Activated CD4-positive, alpha-beta T cell treated with anti-CD3 and anti-CD28 coated beads, Interleukin-2, amount 50 U/mL, for 48 hours (primary cell): ENCODE results near the gene MUCL3.
A peak's percentile ranks its signal among the peaks of the same experiment; 100 is the strongest.
"Not testable (repeated sequence)": the region's sequence is repeated elsewhere in the genome, so short reads cannot be mapped to it uniquely, and the experiment has no call there.

ENCODE experiments used
- DNase-seq, 2 experiments: peaks; one replicate each; pipeline ENCODE4 v3.0.0-alpha.2; 2020

MUCL3 gene

DNA sequence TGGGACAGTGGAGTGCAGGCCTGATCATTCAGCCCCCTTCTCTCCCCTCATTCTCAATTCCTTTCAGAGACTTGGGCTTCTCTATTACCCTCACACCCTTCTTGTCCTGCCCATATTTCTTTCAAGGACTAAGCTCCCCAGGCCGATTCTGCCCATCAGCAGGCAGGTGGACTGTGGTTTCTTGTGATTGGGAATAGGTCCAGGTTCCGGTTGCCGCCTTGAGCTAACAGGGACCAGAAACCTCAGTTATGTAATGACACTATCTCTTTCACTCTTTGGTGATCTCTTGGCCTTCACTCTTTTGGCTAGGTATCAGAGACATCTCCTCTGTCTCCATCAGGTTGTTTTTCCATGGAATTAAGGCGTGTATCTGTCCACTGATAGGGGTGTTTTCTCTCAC lies 6.5 kb downstream of the MUCL3 start:
- DNase-seq = no peak

GRCh38 chr6:30948811-30949210 lies 8.0 kb downstream of the MUCL3 start:
- no peak for DNase-seq

- peak in 1 of 2 experiments; percentile 10 for DNase-seq
Measured at GRCh38 chr6:30951907-30952469, 11.2 kb downstream of the MUCL3 start.

GRCh38 chr6:30954631-30955366 lies 14.0 kb downstream of the MUCL3 start:
- peak in 1 of 2 experiments; percentile 10 for DNase-seq

DNA sequence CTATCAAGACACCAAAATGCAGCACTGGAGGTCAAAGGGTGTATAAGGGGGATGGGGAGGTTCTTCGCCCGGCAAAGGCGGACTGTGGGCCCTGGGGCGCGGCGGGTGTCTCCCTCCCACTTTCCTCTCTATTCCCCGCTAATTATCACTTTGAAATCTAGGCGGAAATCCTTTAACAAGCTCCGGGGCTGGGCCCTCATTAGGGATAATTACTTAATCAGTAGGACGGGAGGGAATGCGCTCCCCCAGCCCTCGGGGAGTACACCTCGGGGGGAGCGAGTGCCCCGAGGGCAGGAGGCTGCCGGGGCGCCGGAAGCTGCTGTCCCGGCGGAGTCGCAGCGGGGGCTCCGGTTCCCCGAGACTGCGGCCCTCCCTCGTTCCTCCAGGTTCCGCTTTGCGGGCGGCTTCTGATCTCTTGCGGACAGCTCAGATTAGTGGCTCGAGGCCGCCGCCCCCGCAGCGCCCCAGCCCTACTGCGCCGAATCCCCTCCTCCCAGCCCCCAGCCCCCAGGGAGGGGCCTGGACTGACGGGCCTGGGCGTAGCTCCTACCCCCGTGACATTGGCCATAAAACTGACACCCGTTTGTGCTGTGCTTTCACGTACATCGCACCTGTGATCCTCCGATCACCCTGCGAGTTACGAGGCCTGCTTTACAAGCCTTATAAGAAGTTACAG lies 14.7 kb downstream of the MUCL3 start:
- peak; percentile 69 to 77 for DNase-seq

- DNase-seq = no peak
Measured at GRCh38 chr6:30957716-30958115, 16.9 kb downstream of the MUCL3 start.

GRCh38 chr6:30960907-30961673 lies 20.3 kb downstream of the MUCL3 start:
- DNase-seq = no peak

- no peak for DNase-seq
Measured at GRCh38 chr6:30962716-30963115, 21.9 kb downstream of the MUCL3 start.

GRCh38 chr6:30963641-30964040 lies 22.9 kb downstream of the MUCL3 start:
- no peak for DNase-seq

DNA sequence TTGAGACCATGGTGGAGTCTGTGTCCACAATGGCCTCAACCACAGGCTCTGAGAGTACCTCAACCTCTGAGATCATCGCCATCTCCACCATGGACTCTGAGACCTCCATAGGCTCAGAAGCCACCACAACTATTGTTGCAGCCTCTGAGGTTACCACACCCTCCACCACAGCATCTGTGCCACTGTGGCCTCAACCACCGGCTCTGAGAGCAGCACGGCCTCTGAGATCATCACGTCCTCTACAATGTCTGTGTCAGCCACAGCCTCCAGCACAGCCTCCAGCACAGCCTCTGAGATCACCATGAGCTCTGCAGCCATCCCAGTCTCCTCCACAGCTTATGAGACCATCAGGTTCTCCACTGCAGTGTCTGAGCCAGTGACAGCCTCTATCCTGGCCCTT lies 23.3 kb downstream of the MUCL3 start:
- peak in 1 of 2 experiments; percentile 10 for DNase-seq

- no peak for DNase-seq
Measured at GRCh38 chr6:30965140-30965601, 24.4 kb downstream of the MUCL3 start.

GRCh38 chr6:30966154-30966553 lies 25.4 kb downstream of the MUCL3 start:
- DNase-seq = no peak

- not testable (repeated sequence) for DNase-seq
Measured at GRCh38 chr6:30969171-30969570, 28.4 kb downstream of the MUCL3 start.

DNA sequence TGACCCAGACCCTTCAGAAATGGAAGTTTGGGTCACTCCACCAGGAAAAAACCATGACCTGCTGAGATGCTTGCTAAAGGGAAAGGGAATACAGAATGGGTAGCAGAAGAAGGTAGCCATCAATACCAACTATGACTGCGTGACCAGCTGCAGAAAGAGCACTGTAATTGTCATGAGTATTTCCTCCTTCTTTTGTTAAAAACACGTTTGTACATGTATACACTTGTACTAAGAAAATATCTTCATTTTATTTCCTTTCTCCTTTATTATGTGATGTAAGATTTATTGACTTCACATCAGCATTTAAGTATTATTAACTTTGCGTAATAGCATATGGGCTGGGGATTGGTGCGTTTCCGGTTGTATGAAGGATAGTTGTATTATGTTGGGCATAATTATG lies 30.2 kb downstream of the MUCL3 start:
- no peak for DNase-seq

DNA sequence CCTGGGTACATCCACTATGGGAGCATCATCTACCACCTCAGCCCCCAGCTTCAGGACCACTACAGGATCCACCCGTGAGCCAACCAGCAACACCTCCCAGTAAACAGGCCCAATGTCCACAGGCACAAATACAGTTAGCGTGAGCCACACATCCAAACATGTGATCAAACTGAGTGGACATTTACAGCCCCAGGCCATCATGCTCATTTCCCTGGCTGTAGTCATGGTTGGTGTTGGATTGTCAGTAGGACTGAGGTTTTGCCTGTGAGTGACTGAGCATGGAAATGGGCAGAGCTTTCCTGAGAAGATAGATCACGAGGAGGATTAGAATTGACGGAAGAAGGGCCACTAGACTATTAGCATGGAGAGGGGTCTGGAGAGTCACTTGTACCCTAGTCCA lies 32.0 kb downstream of the MUCL3 start:
- no peak for DNase-seq

DNA sequence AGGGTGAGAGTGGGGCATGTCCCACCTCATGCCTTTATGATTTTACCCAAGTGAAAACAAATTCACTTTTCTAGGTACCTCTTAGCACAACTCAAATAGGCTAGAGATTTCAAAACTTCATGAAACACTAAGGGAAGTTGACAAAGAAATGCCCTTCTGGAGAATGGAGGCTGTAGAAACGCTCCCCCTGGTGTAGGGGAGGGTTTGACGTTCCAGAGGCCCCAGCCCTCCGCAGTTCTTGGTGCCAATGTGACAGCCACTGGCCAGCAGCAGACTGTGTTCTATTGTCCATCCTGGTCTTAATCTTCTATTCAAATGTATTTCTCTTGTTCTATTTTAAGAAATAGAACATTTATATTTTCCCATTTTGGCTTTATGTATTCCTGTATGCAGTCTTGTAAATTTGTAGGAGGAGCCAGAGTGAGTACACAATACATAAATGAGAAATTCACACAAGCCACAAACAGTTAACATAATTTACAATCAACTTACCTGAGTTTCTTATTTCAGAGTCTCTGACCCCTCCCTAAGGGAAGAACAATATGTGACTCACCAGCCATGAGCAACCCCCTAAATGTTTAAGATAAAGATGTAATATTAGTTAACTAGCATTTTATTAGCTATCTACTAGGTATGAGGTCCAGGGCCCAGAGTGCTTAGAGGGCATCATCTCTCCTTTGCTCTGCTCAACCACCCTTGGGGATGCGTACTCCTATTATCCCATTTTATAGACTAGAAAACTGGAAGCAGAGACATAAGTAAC lies 33.9 kb downstream of the MUCL3 start:
- no peak for DNase-seq

DNA sequence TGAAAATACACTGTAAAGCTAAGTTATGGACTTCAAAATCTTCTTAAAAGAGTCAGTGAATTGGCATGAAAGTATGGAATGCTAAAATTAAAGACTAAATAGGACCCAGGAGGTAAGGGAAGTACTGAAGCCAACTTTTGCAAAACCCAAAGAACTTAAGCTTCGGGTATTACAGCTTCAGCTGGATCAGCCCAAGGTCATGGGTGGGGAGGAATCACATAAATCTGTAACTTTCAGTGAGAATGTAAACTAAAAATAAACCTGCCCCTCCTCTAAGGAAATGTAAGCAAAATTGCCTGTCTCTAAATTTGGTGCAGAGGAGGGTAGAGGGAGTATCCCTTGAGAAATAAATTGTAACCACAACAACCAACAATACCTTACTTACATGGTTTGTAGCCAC lies 38.4 kb downstream of the MUCL3 start:
- no peak for DNase-seq

DNA sequence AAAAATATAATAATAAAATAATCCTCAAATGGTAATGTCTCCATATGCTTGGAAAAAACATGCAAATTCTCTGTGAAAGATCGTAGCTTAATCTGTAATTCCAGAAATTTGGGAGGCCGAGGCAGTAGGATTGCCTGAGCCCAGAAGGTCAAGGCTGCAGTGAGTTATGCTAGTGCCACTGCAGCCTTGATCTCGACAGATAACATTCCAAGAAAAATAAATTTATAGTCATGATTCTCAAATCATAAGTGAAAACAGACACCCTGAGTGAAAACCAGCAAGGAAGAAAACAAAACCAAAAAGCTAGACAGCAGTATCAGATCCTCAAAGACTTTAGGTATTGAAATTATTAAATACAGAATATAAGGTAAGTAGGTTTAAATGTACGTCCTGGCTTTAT lies 38.9 kb downstream of the MUCL3 start:
- no peak for DNase-seq

DNA sequence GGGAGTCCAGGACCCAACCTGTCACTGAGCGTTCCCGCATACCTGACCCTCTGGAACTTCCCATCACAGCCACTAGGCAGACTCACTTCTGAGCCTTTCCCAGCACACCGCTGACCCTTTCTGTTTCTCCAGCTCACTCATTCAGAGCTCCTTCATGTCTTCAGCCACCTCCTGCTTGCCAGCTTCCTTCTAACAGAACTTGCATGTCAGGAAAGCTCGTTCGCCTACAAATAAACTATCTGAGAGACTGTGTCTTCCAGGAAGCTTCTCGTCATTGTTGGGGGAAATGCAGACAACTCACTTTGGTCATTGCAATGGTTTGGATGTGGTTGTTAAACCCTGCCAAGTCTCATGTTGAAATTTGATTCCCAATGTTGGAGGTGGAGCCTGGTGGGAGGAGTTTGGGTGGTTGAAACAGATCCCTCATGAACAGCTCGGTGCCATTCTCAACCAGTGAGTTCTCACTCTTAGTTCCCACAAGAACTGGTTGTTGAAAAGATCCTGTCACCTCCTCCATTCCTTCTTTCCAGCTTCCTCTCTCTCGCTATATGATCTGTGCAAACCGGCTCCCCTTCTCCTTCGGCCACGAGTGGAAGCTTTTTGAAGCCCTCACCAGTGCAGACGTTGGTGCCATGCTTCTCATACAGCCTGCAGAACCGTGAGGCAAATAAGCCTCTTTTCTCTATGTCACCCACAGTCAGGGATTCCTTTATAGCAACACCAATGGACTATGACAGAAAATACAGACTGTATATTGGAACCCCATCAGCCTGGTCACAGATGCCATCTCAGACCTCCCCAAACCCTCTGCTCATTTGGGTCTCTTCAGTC lies 41.4 kb downstream of the MUCL3 start:
- DNase-seq = no peak

DNA sequence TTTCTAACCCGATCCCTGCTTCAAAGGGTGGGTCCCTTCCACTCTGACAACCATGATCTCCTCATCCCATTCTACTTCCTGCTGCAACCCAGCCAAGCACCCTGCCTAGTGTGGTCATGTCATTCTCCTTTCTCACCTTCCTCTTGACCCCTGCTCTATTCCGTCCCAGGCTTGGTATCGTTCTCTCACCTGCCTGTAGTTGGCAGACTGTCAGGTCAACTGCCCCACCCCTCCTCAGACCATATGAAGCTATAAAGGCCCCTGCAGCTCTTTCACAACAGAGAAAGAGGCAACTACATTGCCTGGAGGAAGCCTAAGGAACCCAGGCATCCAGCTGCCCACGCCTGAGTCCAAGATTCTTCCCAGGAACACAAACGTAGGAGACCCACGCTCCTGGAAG lies 42.7 kb downstream of the MUCL3 start, which contains the start of gene MUC21:
Gene MUC21, plus strand, starts transcription at position 280 of the 400 bp plus-strand sequence. CDS start 241 bp downstream, outside the sequence.
- DNase-seq = no peak

DNA sequence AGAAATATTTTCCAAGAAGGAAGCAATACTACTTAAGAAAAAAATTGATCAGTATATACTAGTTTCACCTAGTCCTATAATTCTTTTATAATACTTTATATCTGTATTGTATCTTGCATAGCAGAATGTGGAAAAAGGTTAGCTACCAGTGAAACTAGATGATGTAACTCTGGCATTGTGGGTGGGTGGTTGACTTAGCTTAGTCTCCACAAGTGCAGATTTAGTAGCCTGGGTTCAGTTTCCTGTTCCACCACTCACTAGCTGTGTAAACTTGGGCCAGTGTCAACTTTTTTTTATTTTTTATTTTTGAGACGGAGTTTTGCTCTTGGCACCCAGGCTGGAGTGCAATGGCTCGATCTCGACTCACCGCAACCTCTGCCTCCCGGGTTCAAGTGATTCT lies 44.7 kb downstream of the MUCL3 start:
- DNase-seq = peak in 1 of 2 experiments; percentile 23
